Stomach (tissue), 9 donors: ENCODE results near the gene HAL. TPM values are rescaled to one million over a fixed set of nuclear protein-coding genes. Genes with fewer than 3 reads are reported as not detected.

Experiments used
- DNase-seq, 2 donors: peaks; one replicate each; pipeline versions ENCODE4 v3.0.0 to v3.0.0-alpha.2; 2013 to 2019
- H3K27ac ChIP-seq, 5 donors: fragments of 200-600 bp in 4 of 5; sonication (generic) in 4 of 5; one replicate each; pipeline ENCODE4 v1.5.1; 2013 to 2019; ENCODE audit warnings: mild to moderate bottlenecking in 1 of 5, moderate library complexity in 1 of 5
- H3K27me3 ChIP-seq, 3 donors: fragments of 200-600 bp; sonication (generic); one replicate each; pipeline ENCODE4 v1.5.1; 2017 to 2019; ENCODE audit warnings: mixed run types in 1 of 3
- H3K36me3 ChIP-seq, 4 donors: fragments of 200-600 bp; sonication (generic); 1 replicate in 3 of 4; 2 replicates in 1 of 4; pipeline ENCODE4 v1.5.1; 2016 to 2019
- H3K4me1 ChIP-seq, 4 donors: fragments of 200-600 bp; sonication (generic); one replicate each; pipeline ENCODE4 v1.5.1; 2016 to 2019
- H3K4me3 ChIP-seq, 4 donors: fragments of 200-600 bp; sonication (generic) in 3 of 4; one replicate each; pipeline ENCODE4 v1.5.1; 2016 to 2019; ENCODE audit warnings: mild to moderate bottlenecking in 1 of 4
- H3K9me3 ChIP-seq, 4 donors: fragments of 200-600 bp; sonication (generic); one replicate each; pipeline ENCODE4 v1.5.1; 2016 to 2019
- EP300 ChIP-seq: sonication (generic); formaldehyde crosslinking; IDR thresholded peaks from one replicate; pipeline ENCODE4 v1.6.1; 2017; ENCODE audit warnings: antibody characterized with exemption
- POLR2A ChIP-seq, 4 donors: fragments of 450-650 bp; IDR thresholded peaks; one replicate each; pipeline ENCODE4 v1.6.1; 2016; ENCODE audit warnings: antibody characterized with exemption in 4 of 4, control low read depth in 2 of 4, mild to moderate bottlenecking in 1 of 4, moderate library complexity in 1 of 4
- POLR2AphosphoS5 ChIP-seq, 3 donors: sonication (generic); formaldehyde crosslinking; IDR thresholded peaks; one replicate each; pipeline ENCODE4 v1.6.1; 2016; ENCODE audit warnings: antibody characterized with exemption in 3 of 3
- WGBS, 5 donors: extraction: QIAGEN DNeasy Blood & Tissue Kit in 3 of 5; methylation state at CpG; one replicate each; pipeline versions ENCODE4 v1.1.5 to v1.1.7; 2013 to 2018; 5-methylcytosine and 5-hydroxymethylcytosine counted together
- intact Hi-C: fragments of 100-400 bp; cut with DNase I; formaldehyde crosslinking; loops from one replicate; pipeline ENCODE4 v1.15.1; 2023; ENCODE audit warnings: low total_unique reads
- polyA plus RNA-seq, 3 donors: library from polyadenylated mRNA; stranded (reverse); fragments of 200-250 nt; gene quantifications; one replicate each; pipeline ENCODE4 v1.2.3, GENCODE V29; 2013
- total RNA-seq, 5 donors: library from RNA; depleted of rRNA; stranded (reverse); fragments of >200 nt; gene quantifications; one replicate each; pipeline versions ENCODE4 v1.1.0 to v1.2.3, GENCODE V29; 2014 to 2016
- TF ChIP-seq, protein P1 (sequence below), 7 experiments: fragments of 450-650 bp in 4 of 7; fragments of 200-600 bp in 3 of 7; sonication (generic) in 3 of 7; IDR thresholded peaks; one replicate each; pipeline ENCODE4 v1.5.1; 2016 to 2019; ENCODE audit warnings: antibody characterized with exemption in 7 of 7, control low read depth in 2 of 7, mild to moderate bottlenecking in 1 of 7
- donor health status: healthy with polysubstance abuse.
- donor health status: Bipolar disorder and iron deficiency.
- donor health status: healthy.

The HAL gene
- total and polyA plus RNA-seq, 8 donors, result 0.23 to 85.8 (median 1.8) TPM; not detected in 4

DNA sequence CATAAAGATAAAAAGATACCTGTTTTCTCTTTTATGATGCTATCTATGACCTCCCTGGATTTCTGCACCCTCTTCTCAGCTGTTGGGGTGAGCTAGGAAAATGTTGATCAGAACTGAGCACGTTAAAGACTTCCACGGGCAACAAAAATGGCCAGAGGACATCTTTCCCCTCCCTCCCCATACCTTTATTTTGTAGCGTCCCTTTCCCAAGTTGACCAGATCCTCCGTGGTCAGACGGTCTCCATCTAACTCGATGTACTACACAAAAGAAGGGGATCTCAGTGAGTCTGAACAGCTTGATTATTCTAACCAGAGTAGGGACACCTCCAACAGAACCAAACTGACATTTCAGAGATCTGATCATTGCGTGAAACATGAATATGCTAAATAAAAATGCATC, 2.2 kb downstream of the HAL start:
- peaks cover 0 to 11% (median 3%) of the 10 kb centered on the region in 4 donors for H3K4me1 ChIP-seq
- H3K27ac ChIP-seq, result no peak overlapping the region
- TF ChIP-seq POLR2AphosphoS5 (IDR thresholded peaks at IDR 0.05) (no peak), EP300 (no peak), POLR2A (IDR thresholded peaks at IDR 0.05) (no peak)
- TF ChIP-seq, protein P1, sequence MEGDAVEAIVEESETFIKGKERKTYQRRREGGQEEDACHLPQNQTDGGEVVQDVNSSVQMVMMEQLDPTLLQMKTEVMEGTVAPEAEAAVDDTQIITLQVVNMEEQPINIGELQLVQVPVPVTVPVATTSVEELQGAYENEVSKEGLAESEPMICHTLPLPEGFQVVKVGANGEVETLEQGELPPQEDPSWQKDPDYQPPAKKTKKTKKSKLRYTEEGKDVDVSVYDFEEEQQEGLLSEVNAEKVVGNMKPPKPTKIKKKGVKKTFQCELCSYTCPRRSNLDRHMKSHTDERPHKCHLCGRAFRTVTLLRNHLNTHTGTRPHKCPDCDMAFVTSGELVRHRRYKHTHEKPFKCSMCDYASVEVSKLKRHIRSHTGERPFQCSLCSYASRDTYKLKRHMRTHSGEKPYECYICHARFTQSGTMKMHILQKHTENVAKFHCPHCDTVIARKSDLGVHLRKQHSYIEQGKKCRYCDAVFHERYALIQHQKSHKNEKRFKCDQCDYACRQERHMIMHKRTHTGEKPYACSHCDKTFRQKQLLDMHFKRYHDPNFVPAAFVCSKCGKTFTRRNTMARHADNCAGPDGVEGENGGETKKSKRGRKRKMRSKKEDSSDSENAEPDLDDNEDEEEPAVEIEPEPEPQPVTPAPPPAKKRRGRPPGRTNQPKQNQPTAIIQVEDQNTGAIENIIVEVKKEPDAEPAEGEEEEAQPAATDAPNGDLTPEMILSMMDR (IDR thresholded peaks at IDR 0.05), result no peak
- DNase-seq, result no peak
- no peak overlapping the region for H3K4me3 ChIP-seq
- 91 to 97% (median 95%) methylated on average over 7 of the region's 7 CpGs for WGBS, 5 donors
- H3K36me3 ChIP-seq, result peaks cover 0 to 10% (median 0%) of the 10 kb centered on the region in 4 donors
- intact Hi-C loops, result no loop called here
- H3K9me3 ChIP-seq, result no peaks in the 10 kb centered on the region
- H3K27me3 ChIP-seq, result no peaks in the 10 kb centered on the region

GRCh38 chr12:95990136-95990535, 6.0 kb downstream of the HAL start:
- 75 to 91% (median 86%) methylated on average over 7 of the region's 7 CpGs for WGBS, 5 donors
- TF ChIP-seq EP300, result no peak
- no peak for TF ChIP-seq POLR2AphosphoS5 (IDR thresholded peaks at IDR 0.05)
- TF ChIP-seq, protein P1 (IDR thresholded peaks at IDR 0.05), result no peak
- TF ChIP-seq POLR2A (IDR thresholded peaks at IDR 0.05), result no peak
- Histone ChIP-seq H3K27me3 (no peaks in the 10 kb centered on the region), H3K4me3 (no peak overlapping the region), H3K9me3 (no peaks in the 10 kb centered on the region), H3K36me3 (peaks cover 0 to under 1% (median 0%) of the 10 kb centered on the region in 4 donors), H3K27ac (no peak overlapping the region), H3K4me1 (no peaks in the 10 kb centered on the region)
- intact Hi-C loops, result no loop called here
- no peak for DNase-seq

- Histone ChIP-seq H3K36me3 (no peaks in the 10 kb centered on the region), H3K27me3 (no peaks in the 10 kb centered on the region), H3K9me3 (no peaks in the 10 kb centered on the region), H3K27ac (no peak overlapping the region), H3K4me3 (no peak overlapping the region), H3K4me1 (no peaks in the 10 kb centered on the region)
- WGBS, 5 donors, result 53 to 77% (median 64%) methylated on average over 4 of the region's 4 CpGs
- no peak for TF ChIP-seq EP300
- TF ChIP-seq, protein P1 (IDR thresholded peaks at IDR 0.05), result no peak
- TF ChIP-seq POLR2A (IDR thresholded peaks at IDR 0.05), result no peak
- TF ChIP-seq POLR2AphosphoS5 (IDR thresholded peaks at IDR 0.05), result no peak
- intact Hi-C loops, result no loop called here
- DNase-seq, result no peak
Measured at GRCh38 chr12:95989504-95990123, 6.5 kb downstream of the HAL start.

DNA sequence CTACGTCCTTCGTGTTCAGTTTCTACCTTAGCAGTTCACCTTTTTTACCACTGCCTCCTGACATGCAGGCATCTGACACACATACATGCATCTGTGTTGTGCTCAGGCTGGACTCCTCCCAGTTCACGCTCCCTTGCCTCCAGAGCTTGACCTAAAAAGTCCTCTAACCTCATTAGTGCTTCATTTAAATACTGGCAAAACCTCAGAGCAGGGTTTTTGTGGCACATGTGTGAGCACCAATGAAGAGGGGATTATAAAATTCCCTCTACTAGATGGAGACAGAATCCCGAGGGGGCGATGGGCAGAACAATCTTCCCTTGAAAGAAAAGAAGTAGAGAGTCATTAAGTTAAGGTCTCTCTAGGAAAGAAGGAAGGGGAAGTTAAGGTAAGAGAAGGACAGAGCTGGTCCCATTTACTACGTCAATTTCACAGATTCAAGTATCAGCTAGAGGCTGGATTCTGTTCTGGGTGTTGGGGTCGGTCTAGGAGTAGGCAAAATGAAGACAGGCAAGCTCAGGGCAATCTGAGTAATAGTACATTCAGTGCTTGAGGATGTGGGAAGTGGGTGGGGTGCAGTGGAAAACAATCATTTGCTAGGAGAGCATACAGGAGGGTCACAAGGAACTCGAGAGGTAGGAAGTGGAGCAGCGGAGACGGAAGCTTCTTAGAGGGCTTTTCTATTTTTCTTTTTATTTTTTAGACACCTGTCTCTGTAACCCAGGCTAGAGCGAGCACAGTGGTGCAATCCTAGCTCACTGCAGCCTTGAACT, 7.5 kb downstream of the HAL start:
- Histone ChIP-seq H3K27me3 (no peaks in the 10 kb centered on the region), H3K4me1 (no peaks in the 10 kb centered on the region), H3K9me3 (no peaks in the 10 kb centered on the region), H3K27ac (no peak overlapping the region), H3K4me3 (no peak overlapping the region), H3K36me3 (no peaks in the 10 kb centered on the region)
- intact Hi-C loops, result no loop called here
- no peak for DNase-seq
- WGBS, 5 donors, result 80 to 89% (median 84%) methylated on average over 11 of the region's 11 CpGs
- TF ChIP-seq, protein P1 (IDR thresholded peaks at IDR 0.05), result no peak
- TF ChIP-seq POLR2A (IDR thresholded peaks at IDR 0.05) (no peak), EP300 (no peak), POLR2AphosphoS5 (IDR thresholded peaks at IDR 0.05) (no peak)
